HEK293T (cell line): ENCODE results near the gene NR2C1.

Source experiments
- CTCF ChIA-PET: fragments of 350-600 bp; formaldehyde crosslinking; extraction: SDS; loops from one replicate; lab custom pipeline; 2021; ENCODE audit warnings: antibody characterized with exemption, inconsistent platforms; lab: Yijun Ruan, JAX
- POLR2A ChIA-PET: fragments of 350-600 bp; formaldehyde crosslinking; extraction: SDS; loops from one replicate; lab custom pipeline; 2020; ENCODE audit warnings: antibody characterized with exemption, inconsistent platforms; lab: Yijun Ruan, JAX
- DNase-seq: peaks from one replicate; pipeline ENCODE4 v3.0.0; 2012; ENCODE audit warnings: mixed read lengths; ENCODE audit errors: extremely low spot score
- ARNT ChIP-seq: fragments of 450-650 bp; IDR thresholded peaks from 2 replicates; pipeline ENCODE4 v1.6.1; 2017; ENCODE audit warnings: mild to moderate bottlenecking
- CTBP1 ChIP-seq: fragments of 450-650 bp; IDR thresholded peaks from 2 replicates; pipeline ENCODE4 v1.6.1; 2016; ENCODE audit warnings: borderline replicate concordance
- FOXA1 ChIP-seq: fragments of 450-650 bp; IDR thresholded peaks from 2 replicates; pipeline ENCODE4 v1.6.1; 2016; ENCODE audit warnings: mild to moderate bottlenecking
- FOXM1 ChIP-seq: fragments of 450-650 bp; IDR thresholded peaks from 2 replicates; pipeline ENCODE4 v1.6.1; 2017; ENCODE audit warnings: mild to moderate bottlenecking, borderline replicate concordance
- L3MBTL2 ChIP-seq: fragments of 450-650 bp; conservative IDR thresholded peaks from 2 replicates; pipeline ENCODE4 v1.6.1; 2016; ENCODE audit warnings: mild to moderate bottlenecking
- LEF1 ChIP-seq: fragments of 450-650 bp; IDR thresholded peaks from 2 replicates; pipeline ENCODE4 v1.6.1; 2017; ENCODE audit warnings: mild to moderate bottlenecking, borderline replicate concordance
- PKNOX1 ChIP-seq: fragments of 450-650 bp; IDR thresholded peaks from 2 replicates; pipeline ENCODE4 v1.6.1; 2016
- SP1 ChIP-seq: fragments of 450-650 bp; IDR thresholded peaks from 2 replicates; pipeline ENCODE4 v1.6.1; 2017
- TARDBP ChIP-seq: fragments of 450-650 bp; IDR thresholded peaks from 2 replicates; pipeline ENCODE4 v1.6.1; 2016

The NR2C1 gene

GRCh38 chr12:94970560-94970959, 102.9 kb downstream of the NR2C1 start:
- no peak for TF ChIP-seq FOXM1
- no peak for TF ChIP-seq LEF1
- no peak for TF ChIP-seq TARDBP
- TF ChIP-seq FOXA1: no peak
- no peak for TF ChIP-seq PKNOX1
- TF ChIP-seq SP1: no peak
- TF ChIP-seq ARNT: no peak
- no peak for TF ChIP-seq CTBP1
- no peak for TF ChIP-seq L3MBTL2
- ChIA-PET CTCF (no interaction called here), POLR2A (no interaction called here)
- DNase-seq: no peak
